ENCODE measurements around the gene POLRMT. TPM values are rescaled to one million over a fixed set of nuclear protein-coding genes. Genes with fewer than 3 reads are reported as not detected.
"Not testable (repeated sequence)": the region's sequence is repeated elsewhere in the genome, so short reads cannot be mapped to it uniquely, and the experiment has no call there.

The POLRMT gene
- total RNA-seq: 37.3 TPM
- long read RNA-seq, transcript POLRMT-202 (21 exons, 3,835 nt): major isoform, 45 of 149 reads
- long read RNA-seq, partial matches to known transcripts: 76 of 149 reads
- long read RNA-seq, other reads (novel, unspliced or antisense): 28 of 149 reads

- DNase-seq (ENCODE audit: low spot score): peak; percentile 98
- intact Hi-C loops (cut with DNase I): no loop called here
Measured at GRCh38 chr19:633068-633785, at the start of gene POLRMT. Gene POLRMT, minus strand, starts transcription at chr19:633537. Its CDS starts 25 bp downstream, at chr19:633512.

DNA sequence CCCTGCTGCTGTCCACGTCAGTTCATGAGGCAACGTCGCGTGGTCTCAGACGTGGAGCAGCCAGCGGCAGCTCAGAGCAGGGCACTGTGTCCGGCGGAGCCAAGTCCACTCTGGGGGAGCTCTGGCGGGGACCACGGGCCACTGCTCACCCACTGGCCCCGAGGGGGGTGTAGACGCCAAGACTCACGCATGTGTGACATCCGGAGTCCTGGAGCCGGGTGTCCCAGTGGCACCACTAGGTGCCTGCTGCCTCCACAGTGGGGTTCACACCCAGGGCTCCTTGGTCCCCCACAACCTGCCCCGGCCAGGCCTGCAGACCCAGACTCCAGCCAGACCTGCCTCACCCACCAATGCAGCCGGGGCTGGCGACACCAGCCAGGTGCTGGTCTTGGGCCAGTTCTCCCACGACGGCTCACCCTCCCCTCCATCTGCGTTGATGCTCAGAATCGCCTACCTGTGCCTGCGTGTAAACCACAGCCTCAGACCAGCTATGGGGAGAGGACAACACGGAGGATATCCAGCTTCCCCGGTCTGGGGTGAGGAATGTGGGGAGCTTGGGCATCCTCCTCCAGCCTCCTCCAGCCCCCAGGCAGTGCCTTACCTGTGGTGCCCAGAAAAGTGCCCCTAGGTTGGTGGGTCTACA is 49.5 kb upstream of the POLRMT start:
- intact Hi-C loops (cut with DNase I): no loop called here
- DNase-seq (ENCODE audit: low spot score): no peak

- DNase-seq (ENCODE audit: low spot score): peak; percentile 96
- intact Hi-C loops (cut with DNase I): no loop called here
Measured at GRCh38 chr19:681029-682019, 48.0 kb upstream of the POLRMT start.

DNA sequence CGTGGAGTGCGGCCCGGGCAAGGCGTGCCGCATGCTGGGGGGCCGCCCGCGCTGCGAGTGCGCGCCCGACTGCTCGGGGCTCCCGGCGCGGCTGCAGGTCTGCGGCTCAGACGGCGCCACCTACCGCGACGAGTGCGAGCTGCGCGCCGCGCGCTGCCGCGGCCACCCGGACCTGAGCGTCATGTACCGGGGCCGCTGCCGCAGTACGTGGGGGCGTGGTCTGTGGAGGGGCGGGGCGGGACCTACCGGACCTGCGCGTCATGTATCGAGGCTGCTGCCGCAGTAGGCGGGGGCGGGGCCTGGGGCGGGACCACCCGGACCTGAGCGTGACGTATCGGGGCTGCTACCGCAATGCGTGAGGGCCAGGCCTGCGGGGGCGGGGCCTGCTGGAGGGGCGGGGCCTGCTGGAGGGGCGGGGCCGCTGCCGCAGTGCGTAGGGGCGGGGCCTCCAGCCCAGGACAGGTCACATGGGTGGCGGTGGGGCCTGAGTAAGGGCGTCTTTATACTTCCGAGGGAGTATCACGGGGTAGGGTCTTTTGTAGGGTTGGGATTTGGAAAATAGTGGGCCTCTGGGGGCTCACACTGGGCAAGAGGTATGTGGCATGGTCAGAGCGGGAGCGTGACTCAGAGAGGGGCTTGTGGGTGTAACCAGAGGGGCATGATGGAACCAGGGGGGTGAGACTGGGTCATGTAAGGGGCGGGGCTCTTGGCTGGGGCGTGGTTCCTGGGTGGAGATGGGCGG is 47.1 kb upstream of the POLRMT start:
- peak; percentile 100 for DNase-seq (ENCODE audit: low spot score)

GRCh38 chr19:679418-680286 is 46.3 kb upstream of the POLRMT start:
- no peak for DNase-seq (ENCODE audit: low spot score)
- intact Hi-C loops (cut with DNase I): no loop called here

More for the DNA sequence above, 47.1 kb upstream of the POLRMT start:
- intact Hi-C loops (cut with DNase I): no loop called here

DNA sequence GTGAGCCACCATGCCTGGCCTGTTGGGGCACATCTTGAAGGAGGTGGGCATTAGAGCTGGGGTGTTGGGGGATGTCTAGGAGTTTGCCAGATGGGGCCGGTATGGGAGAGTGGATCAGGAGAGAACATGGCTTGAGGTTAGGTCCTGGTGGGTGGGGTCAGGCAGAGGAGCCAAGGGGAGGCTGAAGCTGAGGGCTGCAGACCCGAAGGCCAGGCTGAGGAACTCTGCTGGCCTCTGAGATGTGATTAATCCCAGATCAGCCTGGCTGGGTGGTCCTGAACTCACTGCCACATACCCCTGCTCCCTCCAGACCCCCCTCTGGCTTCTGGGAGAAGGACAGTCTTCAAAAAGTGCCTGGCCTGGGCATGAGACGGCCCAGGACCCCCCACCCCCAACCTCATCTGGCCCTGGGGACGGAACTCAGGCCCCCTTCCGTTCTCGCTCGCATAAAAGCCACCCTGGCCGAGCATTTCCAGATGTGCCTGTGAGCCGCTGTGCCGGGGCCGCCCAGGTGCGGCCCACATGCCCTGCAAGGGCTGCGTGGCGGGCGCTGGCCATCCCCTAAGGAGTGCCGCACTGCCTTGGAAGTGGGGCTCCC is 45.6 kb upstream of the POLRMT start:
- intact Hi-C loops (cut with DNase I): no loop called here
- no peak for DNase-seq (ENCODE audit: low spot score)

- DNase-seq (ENCODE audit: low spot score): no peak
- intact Hi-C loops (cut with DNase I): no loop called here
Measured at GRCh38 chr19:677601-678436, 44.5 kb upstream of the POLRMT start.

DNA sequence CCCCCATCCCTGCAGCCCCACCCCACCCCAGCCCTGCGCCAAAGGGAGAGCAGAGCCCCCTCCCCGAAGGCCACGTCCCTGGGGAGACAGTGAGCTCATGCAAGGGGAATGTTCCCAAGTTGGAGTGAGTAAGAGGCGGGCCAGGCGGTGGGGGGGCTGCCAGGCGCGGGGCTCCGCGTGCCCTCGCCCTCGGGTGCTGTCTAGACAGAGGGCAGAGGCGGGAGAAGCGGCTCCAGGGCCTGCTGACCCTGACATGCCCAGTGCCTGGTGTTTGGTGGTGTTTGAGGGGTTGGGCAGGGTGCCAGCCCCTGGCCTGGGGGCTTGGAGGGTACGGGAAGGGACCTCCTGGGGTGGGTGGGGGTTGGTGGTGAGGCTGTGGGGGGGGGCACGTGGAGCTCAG is 43.9 kb upstream of the POLRMT start:
- intact Hi-C loops (cut with DNase I): no loop called here

GRCh38 chr19:676339-677105 is 43.2 kb upstream of the POLRMT start, which contains the start of gene FSTL3:
Gene FSTL3, plus strand, starts transcription at chr19:676392. Its CDS starts 32 bp downstream, at chr19:676424.
- DNase-seq (ENCODE audit: low spot score): no peak
- intact Hi-C loops (cut with DNase I): no loop called here

More for the DNA sequence above, 43.9 kb upstream of the POLRMT start:
- DNase-seq (ENCODE audit: low spot score): peak; percentile 88

DNA sequence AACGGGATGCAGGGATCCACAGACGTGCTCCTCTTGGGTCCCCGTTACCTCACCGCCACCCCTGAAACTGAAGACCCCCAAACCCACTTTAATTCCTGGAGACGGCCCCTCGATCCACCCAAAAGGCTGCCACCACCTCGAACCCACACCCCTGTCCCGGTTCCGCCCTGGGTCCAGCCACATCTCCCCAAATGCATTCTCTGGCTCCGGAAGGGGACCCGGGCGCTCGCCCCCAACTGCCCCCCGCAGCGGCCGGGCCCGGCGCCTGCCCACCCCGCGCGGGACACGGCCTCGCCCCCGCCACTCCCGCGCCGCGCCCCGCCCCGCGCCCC is 42.6 kb upstream of the POLRMT start:
- intact Hi-C loops (cut with DNase I): no loop called here
- no peak for DNase-seq (ENCODE audit: low spot score)

DNA sequence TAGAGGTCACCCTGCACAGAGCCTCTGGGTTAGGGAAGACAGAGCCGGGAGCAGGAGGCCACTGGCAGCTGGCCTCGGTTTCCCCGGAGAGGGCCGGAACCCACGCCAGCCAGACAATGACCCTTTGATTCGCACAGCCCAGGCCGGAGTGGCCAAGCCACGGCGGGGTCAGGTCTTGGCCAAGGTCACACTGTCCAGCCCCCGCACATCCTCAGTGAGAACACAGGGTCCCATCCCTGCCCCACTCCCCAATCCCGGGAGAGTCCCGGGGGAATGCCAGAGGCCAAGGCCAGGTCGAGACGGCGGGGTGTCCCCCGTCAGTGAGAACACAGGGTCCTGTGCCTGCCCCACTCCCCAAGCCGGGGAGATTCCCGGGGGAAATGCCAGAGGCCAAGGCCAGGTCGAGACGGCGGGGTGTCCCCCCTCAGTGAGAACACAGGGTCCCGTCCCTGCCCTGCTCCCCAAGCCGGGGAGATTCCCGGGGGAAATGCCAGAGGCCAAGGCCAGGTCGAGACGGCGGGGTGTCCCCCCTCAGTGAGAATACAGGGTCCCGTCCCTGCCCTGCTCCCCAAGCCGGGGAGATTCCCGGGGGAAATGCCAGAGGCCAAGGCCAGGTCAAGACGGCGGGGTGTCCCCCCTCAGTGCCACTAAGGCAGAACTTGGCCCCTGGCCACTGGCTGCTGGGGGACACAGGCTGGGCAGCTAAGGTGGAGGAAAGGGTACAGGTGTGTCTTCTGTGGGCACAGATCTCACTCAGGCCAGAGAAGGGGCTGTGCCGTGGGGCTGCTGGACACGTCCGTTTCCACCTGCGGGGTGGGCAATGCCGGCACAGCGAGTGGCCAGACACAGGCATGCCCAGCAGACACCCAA is 41.2 kb upstream of the POLRMT start:
- intact Hi-C loops (cut with DNase I): no loop called here
- DNase-seq (ENCODE audit: low spot score): no peak

DNA sequence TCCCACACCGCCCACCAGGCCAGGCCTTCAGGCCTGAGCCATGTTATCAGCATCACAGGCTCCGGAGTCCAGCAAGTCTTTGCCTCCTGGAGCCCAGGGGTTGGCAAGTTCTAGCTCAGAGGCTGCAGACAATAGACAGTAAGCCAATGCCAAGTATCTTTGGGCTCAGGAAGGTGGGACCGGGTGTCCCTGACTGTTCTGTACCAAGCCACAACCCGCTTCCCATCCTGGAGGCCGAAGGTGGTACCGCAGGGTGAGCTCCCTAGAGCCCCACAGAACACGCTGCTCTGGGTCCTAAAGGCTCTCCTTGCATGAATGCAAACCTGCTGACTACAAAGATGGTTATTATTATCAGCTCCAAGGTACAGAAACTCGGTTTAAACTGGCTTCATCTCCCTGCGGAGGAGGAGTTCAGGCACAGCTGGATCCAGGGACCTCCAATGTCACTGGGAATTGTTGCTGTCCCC is 37.3 kb upstream of the POLRMT start:
- no peak for DNase-seq (ENCODE audit: low spot score)
- intact Hi-C loops (cut with DNase I): no loop called here

- DNase-seq (ENCODE audit: low spot score); intact Hi-C loops (cut with DNase I): not testable (repeated sequence)
Measured at GRCh38 chr19:668675-669434, 35.5 kb upstream of the POLRMT start.

GRCh38 chr19:666985-667573 is 33.7 kb upstream of the POLRMT start:
- DNase-seq (ENCODE audit: low spot score); intact Hi-C loops (cut with DNase I): not testable (repeated sequence)
